Fibroblast of pulmonary artery (primary cell): ENCODE data around the gene FARP2.
"Not testable (repeated sequence)": the region's sequence is repeated elsewhere in the genome, so short reads cannot be mapped to it uniquely, and the experiment has no call there.

Source experiments
- DNase-seq: peaks from one replicate; pipeline ENCODE4 v3.0.0-alpha.2; 2010; ENCODE audit warnings: low read depth
- H3K4me3 ChIP-seq: replicated peaks from 2 replicates; pipeline ENCODE4 v1.5.1; 2011; ENCODE audit warnings: low read depth, mild to moderate bottlenecking, control low read depth, low read length, moderate library complexity
- CTCF ChIP-seq: IDR thresholded peaks from 2 replicates; pipeline ENCODE4 v1.5.1; 2011; ENCODE audit warnings: mild to moderate bottlenecking, control low read depth, low read length, inconsistent platforms; ENCODE audit errors: missing control alignments

FARP2 gene

DNA sequence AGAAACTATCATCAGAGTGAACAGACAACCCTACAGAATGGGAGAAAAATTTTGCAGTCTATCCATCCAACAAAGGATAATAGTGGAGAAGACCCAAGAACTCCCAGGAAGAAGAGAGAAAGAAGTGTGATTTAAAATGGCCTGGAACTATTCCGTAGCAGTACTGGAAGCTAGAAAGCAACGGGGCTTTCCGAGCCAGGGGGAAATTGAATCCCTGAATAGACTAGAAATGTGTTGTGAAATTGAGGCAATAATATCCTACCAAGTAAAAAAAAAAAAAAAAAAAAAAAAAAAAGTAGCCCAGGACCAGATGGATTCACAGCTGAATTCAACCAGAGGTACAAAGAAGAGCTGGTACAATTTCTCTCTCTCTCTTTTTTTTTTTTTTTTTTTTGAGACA lies 69.3 kb downstream of the FARP2 start:
- TF ChIP-seq CTCF, result no peak
- DNase-seq, result no peak
- no peak overlapping the region for H3K4me3 ChIP-seq

DNA sequence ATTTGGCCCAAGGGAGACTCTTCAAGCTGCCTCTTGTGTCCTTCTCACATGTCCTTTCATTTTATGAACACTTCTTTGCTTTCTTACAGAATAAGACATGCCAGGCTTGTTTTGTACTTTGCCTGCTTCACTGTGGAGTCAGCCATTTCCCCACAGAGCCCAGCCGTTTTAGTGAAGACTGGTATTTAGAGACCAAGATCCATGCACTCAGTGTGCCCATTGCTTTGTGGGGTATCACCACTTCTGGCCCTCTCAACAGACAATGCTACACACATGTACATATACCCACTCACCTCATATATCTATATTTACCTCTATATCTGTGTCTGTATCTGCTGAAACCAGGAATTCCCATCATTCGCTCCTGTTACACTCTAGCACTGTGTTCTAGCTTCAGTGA lies 74.1 kb downstream of the FARP2 start:
- DNase-seq, result no peak
- no peak overlapping the region for H3K4me3 ChIP-seq
- no peak for TF ChIP-seq CTCF

DNA sequence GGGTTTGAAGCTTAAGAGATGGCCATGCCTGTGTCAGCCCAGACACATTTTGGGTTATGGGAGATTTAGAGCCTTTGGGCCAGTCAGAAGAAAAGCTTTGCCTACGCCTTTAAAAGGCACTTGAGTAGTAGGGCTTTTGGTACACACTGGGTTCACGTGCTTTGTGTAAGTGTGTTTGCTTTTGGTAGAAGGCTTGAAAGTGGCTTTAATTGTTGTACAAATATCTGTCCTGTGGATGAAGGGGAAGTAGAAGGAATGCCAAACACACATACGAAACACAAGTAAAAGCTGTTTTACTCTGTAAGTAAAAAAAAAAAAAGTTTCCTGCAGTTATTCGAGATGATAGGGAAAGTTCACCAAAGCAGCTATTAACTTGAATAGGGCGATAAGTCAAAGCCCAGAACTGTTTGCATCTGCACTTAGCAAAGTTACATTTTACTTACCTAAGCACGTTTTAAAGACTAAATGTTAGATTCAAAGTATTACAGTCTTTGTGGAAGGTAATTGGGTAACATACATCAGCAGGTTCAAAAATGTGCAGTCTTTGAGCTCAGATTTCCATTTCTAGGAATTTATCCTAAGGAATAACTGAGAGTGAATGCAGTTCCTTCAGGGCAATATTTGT lies 76.9 kb downstream of the FARP2 start:
- DNase-seq, result no peak
- H3K4me3 ChIP-seq, result no peak overlapping the region

DNA sequence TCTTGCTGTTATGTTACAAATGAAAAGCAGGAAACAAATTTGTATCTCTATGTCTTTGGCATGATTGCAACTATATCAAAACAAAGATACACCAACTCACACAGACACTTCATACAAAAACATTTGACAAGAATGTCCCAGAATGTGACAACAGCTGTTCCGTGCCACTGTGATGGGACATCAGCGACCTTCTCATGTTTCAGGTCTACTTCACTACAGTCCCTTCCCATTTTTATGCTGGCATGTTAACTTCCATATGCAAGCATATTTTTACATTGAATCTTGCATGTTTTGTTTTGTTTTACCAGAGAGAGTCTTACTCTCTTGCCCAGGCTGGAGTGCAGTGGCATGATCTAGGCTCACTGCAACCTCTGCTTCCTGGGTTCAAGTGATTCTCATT lies 81.1 kb downstream of the FARP2 start:
- no peak for TF ChIP-seq CTCF
- DNase-seq, result no peak
- H3K4me3 ChIP-seq, result no peak overlapping the region

More for the DNA sequence above, 76.9 kb downstream of the FARP2 start:
- no peak for TF ChIP-seq CTCF

DNA sequence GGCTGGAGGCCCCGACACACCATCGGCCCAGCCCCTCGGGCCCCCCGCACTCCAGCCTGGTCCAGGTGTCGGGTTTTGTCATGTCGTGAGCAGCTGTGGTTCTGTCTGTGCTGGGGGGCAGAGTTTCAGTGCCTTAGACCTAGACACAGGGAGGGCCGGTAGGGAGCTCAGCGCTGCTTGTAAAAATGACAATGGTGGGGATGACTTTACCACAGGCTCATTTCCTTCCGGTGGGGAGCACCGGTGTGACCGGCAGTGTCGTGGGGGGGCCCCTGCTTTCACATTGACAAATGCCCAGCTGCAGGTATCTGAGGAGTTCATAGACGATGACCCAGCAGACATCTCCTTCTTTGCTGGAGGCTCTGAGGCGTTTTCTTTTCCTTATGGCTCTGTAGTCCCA lies 85.4 kb downstream of the FARP2 start:
- no peak for TF ChIP-seq CTCF
- no peak for DNase-seq

DNA sequence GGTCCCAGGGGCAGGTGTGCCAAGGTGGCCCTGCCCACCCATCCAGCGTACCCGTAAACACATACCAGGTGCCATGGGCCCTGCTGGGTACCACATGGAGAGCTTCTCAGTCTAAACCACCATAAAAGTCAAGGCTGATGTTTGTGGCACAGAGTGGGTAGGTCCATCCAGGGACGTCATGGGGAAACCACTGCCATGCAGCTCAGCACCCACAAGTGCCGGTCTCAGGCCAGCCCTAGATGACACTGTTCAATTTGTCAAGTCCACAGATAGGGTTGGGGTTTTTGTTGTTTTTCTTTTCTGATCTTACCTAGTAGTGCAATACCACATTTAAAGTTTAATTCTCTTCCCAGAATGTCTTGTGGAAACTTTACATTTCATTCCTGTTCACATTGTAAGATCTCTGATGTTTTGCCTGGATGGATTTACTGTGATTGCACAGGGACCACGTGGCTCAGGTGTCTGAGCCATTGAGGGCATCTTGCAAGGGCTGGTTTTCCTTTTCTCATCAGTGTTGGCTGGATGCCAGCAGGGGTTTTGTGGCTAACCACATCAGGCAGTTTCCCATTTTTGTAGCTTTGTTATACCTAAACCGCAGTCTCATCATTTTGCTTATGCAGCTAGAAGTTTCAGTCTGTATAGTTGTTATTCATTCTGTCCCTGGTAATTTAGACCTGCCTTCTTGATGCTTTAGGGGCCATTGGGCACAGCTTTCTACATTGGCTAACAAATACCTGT lies 87.6 kb downstream of the FARP2 start:
- TF ChIP-seq CTCF, result no peak
- H3K4me3 ChIP-seq, result no peak overlapping the region
- peak; percentile 16 for DNase-seq

More for the DNA sequence above, 85.4 kb downstream of the FARP2 start:
- H3K4me3 ChIP-seq, result no peak overlapping the region

DNA sequence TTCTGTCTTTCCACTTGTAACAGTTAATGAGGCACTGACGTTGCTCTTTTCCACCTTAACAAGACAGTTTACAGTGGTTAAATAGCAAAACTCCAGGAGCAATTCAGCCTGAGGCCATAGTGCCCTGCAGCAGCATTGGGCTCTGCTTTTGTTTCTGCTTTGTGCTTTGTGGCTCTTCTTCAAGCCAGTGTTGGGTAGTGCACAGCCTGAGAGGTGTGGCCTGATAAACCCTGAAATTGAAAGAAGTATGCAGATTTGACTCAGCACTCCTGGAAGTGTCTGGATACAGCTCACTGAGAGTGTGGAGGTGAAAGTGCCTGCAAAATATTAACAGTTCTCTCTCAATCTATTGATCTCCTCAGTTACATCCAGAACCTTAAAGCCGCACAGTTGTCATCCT lies 89.3 kb downstream of the FARP2 start:
- no peak for TF ChIP-seq CTCF
- no peak overlapping the region for H3K4me3 ChIP-seq
- no peak for DNase-seq

GRCh38 chr2:241450092-241450491 lies 94.0 kb downstream of the FARP2 start:
- not testable (repeated sequence) for H3K4me3 ChIP-seq, DNase-seq
